Upper lobe of left lung (tissue), 4 donors: ENCODE results near the gene SLC9A6.

Experiments used
- EP300 ChIP-seq, 4 donors: sonication (generic); formaldehyde crosslinking; IDR thresholded peaks; one replicate each; pipeline ENCODE4 v1.5.1; 2017; ENCODE audit warnings: antibody characterized with exemption in 4 of 4, control low read depth in 2 of 4
- POLR2A ChIP-seq, 4 donors: fragments of 450-650 bp; IDR thresholded peaks; one replicate each; pipeline ENCODE4 v1.5.1; 2016 to 2017; ENCODE audit warnings: antibody characterized with exemption in 4 of 4, mild to moderate bottlenecking in 2 of 4
- POLR2AphosphoS5 ChIP-seq, 2 donors: sonication (generic); formaldehyde crosslinking; IDR thresholded peaks; one replicate each; pipeline ENCODE4 v1.5.1; 2017; ENCODE audit warnings: antibody characterized with exemption in 2 of 2
- TF ChIP-seq, protein P1 (sequence below), 6 experiments: fragments of 450-650 bp in 4 of 6; fragments of 200-600 bp in 2 of 6; sonication (generic) in 2 of 6; IDR thresholded peaks; one replicate each; pipeline ENCODE4 v1.5.1; 2016 to 2019; ENCODE audit warnings: antibody characterized with exemption in 6 of 6

DNA sequence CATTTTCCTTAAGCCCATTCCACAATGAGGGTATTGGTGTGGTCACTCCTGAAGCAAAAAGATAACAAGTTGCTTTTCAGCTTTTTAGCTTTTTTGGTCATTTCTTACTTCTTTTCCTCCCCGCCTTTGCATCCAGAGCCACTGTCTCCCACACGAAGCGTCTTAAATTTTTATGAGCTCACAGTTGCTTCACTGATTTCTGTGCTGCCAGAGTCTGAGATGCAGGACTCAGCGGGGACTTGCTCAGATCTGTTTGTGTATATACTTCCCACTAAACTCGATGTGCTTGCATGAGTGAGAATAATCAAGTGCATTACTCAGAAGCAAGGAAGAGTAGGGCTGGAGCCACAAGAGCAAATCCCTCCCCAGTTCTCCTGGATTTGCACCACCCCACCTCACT is 81.9 kb downstream of the SLC9A6 start:
- TF ChIP-seq, protein P1, sequence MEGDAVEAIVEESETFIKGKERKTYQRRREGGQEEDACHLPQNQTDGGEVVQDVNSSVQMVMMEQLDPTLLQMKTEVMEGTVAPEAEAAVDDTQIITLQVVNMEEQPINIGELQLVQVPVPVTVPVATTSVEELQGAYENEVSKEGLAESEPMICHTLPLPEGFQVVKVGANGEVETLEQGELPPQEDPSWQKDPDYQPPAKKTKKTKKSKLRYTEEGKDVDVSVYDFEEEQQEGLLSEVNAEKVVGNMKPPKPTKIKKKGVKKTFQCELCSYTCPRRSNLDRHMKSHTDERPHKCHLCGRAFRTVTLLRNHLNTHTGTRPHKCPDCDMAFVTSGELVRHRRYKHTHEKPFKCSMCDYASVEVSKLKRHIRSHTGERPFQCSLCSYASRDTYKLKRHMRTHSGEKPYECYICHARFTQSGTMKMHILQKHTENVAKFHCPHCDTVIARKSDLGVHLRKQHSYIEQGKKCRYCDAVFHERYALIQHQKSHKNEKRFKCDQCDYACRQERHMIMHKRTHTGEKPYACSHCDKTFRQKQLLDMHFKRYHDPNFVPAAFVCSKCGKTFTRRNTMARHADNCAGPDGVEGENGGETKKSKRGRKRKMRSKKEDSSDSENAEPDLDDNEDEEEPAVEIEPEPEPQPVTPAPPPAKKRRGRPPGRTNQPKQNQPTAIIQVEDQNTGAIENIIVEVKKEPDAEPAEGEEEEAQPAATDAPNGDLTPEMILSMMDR (IDR thresholded peaks at IDR 0.05), result no peak
- no peak for TF ChIP-seq POLR2AphosphoS5 (IDR thresholded peaks at IDR 0.05)
- no peak for TF ChIP-seq POLR2A (IDR thresholded peaks at IDR 0.05)
- TF ChIP-seq EP300 (IDR thresholded peaks at IDR 0.05), result no peak
